Neural crest cell (in vitro differentiated cells): ENCODE results near the gene LHFPL3. TPM values are rescaled to one million over a fixed set of nuclear protein-coding genes. Genes with fewer than 3 reads are reported as not detected.

ENCODE experiments used
- DNase-seq: peaks from one replicate; pipeline ENCODE4 v3.0.0; 2021; ENCODE audit warnings: low read depth, mixed read lengths, low spot score
- H3K27ac Mint-ChIP-seq: one replicate; pipeline ENCODE4 v1.8.0; 2021; ENCODE audit warnings: mild to moderate bottlenecking, mixed read lengths; ENCODE audit not compliant: unreplicated experiment
- H3K27me3 Mint-ChIP-seq: 2 replicates; pipeline ENCODE4 v1.8.0; 2021; ENCODE audit warnings: low read depth, mild to moderate bottlenecking, mixed read lengths
- H3K36me3 Mint-ChIP-seq: 2 replicates; pipeline ENCODE4 v1.8.0; 2021; ENCODE audit warnings: low read depth, mild to moderate bottlenecking, mixed read lengths
- H3K4me1 Mint-ChIP-seq: 2 replicates; pipeline ENCODE4 v1.8.0; 2021; ENCODE audit warnings: mixed read lengths
- H3K4me3 Mint-ChIP-seq: one replicate; pipeline ENCODE4 v1.8.0; 2021; ENCODE audit warnings: mild to moderate bottlenecking, mixed read lengths
- H3K9me3 Mint-ChIP-seq: 2 replicates; pipeline ENCODE4 v1.8.0; 2021; ENCODE audit warnings: mixed read lengths
- total RNA-seq: library from RNA; stranded (reverse); gene quantifications from 2 replicates; pipeline ENCODE4 v1.2.1, GENCODE V29; 2021
- TF ChIP-seq, protein P1 (sequence below): fragments of 200-600 bp; sonication (generic); conservative IDR thresholded peaks from 2 replicates; pipeline ENCODE4 v1.5.0; 2021; ENCODE audit warnings: antibody characterized with exemption, mild to moderate bottlenecking

Gene LHFPL3
- total RNA-seq, 1 donor from 2014 or later = not detected

DNA sequence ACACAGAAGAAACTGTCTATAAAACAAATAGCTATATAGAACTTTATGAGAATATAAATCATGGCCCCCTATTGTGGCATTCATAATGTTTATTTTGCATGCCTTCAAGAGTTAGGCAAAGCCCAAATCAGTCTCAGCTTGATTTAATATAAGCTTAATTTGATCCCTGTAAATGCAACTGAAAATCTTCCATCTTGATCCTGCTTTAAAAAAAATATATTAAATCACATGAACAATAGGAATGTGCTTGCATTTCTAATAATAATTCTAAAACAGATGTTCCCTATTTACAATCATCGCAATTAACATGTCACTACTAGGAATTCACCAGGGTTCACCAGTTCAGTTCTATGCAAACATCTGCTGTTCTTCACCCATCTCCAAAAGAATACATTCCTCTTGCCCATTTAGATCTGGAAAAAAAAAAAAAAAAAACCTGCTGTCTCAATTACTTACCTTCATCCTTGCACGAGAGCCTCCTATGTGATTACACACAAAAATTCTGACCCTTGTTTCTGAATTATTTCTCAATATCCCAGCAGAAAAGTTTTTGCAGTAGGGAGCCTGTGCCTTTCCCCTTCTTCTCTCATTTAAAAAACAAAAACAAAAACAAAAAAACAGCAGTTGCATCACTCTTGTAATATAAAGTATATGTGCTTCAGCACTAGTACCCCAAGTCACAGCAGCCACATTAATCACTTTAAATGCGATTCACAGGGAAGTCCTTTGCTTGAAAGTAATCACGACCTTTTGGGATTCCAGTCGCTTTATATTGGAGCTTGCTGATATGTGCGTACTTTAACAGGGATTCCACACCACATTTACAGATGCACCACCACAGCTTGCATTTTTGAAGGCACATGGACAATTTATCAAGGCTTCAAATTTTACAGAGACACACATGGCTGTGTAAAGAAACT is 490.8 kb downstream of the LHFPL3 start:
- Mint-ChIP-seq H3K27me3 (no peaks in the 10 kb centered on the region), H3K4me1 (peaks cover 5% of the 10 kb centered on the region), H3K36me3 (no peaks in the 10 kb centered on the region), H3K27ac (no peak overlapping the region), H3K9me3 (no peaks in the 10 kb centered on the region), H3K4me3 (no peak overlapping the region)
- no peak for DNase-seq
- TF ChIP-seq, protein P1, sequence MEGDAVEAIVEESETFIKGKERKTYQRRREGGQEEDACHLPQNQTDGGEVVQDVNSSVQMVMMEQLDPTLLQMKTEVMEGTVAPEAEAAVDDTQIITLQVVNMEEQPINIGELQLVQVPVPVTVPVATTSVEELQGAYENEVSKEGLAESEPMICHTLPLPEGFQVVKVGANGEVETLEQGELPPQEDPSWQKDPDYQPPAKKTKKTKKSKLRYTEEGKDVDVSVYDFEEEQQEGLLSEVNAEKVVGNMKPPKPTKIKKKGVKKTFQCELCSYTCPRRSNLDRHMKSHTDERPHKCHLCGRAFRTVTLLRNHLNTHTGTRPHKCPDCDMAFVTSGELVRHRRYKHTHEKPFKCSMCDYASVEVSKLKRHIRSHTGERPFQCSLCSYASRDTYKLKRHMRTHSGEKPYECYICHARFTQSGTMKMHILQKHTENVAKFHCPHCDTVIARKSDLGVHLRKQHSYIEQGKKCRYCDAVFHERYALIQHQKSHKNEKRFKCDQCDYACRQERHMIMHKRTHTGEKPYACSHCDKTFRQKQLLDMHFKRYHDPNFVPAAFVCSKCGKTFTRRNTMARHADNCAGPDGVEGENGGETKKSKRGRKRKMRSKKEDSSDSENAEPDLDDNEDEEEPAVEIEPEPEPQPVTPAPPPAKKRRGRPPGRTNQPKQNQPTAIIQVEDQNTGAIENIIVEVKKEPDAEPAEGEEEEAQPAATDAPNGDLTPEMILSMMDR = no peak

DNA sequence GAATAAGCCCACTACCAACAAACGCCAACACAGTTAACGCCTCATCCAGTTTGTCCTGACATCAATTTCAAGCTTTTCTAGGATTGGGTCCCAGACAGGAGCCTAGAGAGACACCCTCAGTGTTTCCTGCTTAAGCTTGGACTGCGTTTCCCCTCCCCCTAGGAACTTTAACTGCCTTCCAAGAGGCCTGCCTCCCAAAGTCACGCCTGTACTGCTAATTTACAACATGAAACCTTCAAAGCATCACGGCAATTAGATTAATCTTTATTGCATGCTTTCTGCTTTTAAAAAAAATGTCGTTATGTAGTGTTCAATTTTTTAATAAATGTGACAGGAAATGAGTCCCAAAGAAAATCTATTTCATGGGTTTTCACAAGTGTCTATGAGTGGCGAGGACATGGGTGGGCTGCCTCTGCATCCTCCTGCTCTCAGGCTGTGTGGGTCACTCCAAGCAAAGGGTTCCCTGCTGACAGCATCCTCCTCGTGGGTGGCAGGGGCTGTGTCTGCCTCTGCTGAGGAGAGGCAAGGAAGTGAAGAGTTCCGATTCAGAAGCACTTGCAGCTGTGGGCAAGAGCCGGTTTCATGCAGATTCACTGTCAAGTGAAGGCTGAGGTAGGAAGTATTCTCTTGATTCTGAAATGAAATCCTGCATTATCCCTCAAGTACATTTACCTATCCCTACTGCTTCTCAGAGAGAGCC is 492.6 kb downstream of the LHFPL3 start:
- H3K9me3 Mint-ChIP-seq = no peaks in the 10 kb centered on the region
- H3K4me1 Mint-ChIP-seq = no peaks in the 10 kb centered on the region
- no peak for DNase-seq
- no peak overlapping the region for H3K27ac Mint-ChIP-seq
- H3K4me3 Mint-ChIP-seq = no peak overlapping the region
- H3K27me3 Mint-ChIP-seq = no peaks in the 10 kb centered on the region
- no peaks in the 10 kb centered on the region for H3K36me3 Mint-ChIP-seq
- TF ChIP-seq, protein P1 = no peak

DNA sequence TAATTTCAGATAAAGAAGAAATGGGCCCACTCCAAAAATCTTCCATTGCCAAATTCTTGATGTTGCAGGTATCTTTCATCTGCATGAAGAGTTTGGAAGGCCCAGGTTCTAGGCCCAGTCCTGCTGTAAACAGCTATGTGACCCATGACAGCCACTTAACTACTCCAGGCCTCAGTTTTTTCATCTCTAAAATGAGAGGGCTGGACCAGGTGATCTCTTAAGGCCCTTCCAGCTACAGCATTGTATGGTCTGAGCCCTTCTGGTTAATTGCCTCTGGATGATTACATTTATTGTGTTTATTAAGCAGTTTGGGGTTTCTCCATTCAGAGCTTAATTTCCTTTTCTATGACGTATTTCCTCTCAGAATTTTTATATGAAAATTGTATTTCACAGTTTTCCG is 494.8 kb downstream of the LHFPL3 start:
- no peaks in the 10 kb centered on the region for H3K27me3 Mint-ChIP-seq
- no peaks in the 10 kb centered on the region for H3K4me1 Mint-ChIP-seq
- H3K4me3 Mint-ChIP-seq = no peak overlapping the region
- TF ChIP-seq, protein P1 = no peak
- H3K36me3 Mint-ChIP-seq = no peaks in the 10 kb centered on the region
- no peak overlapping the region for H3K27ac Mint-ChIP-seq
- no peaks in the 10 kb centered on the region for H3K9me3 Mint-ChIP-seq
- DNase-seq = no peak

GRCh38 chr7:104825099-104825498 is 496.7 kb downstream of the LHFPL3 start:
- Mint-ChIP-seq H3K27ac (no peak overlapping the region), H3K36me3 (no peaks in the 10 kb centered on the region), H3K27me3 (no peaks in the 10 kb centered on the region), H3K4me1 (no peaks in the 10 kb centered on the region), H3K9me3 (no peaks in the 10 kb centered on the region), H3K4me3 (no peak overlapping the region)
- TF ChIP-seq, protein P1 = no peak
- no peak for DNase-seq

- Mint-ChIP-seq H3K4me3 (no peak overlapping the region), H3K27me3 (no peaks in the 10 kb centered on the region), H3K4me1 (no peaks in the 10 kb centered on the region), H3K27ac (no peak overlapping the region), H3K36me3 (no peaks in the 10 kb centered on the region), H3K9me3 (no peaks in the 10 kb centered on the region)
- DNase-seq = no peak
- TF ChIP-seq, protein P1 = no peak
Observed at GRCh38 chr7:104826135-104826534, 497.7 kb downstream of the LHFPL3 start.
